ENCODE data around the gene IQSEC3. TPM values are rescaled to one million over a fixed set of nuclear protein-coding genes. Genes with fewer than 3 reads are reported as not detected.

The IQSEC3 gene
- total RNA-seq, 4 donors from 2014 or later, result 1.3 to 4.4 (median 3.3) TPM

DNA sequence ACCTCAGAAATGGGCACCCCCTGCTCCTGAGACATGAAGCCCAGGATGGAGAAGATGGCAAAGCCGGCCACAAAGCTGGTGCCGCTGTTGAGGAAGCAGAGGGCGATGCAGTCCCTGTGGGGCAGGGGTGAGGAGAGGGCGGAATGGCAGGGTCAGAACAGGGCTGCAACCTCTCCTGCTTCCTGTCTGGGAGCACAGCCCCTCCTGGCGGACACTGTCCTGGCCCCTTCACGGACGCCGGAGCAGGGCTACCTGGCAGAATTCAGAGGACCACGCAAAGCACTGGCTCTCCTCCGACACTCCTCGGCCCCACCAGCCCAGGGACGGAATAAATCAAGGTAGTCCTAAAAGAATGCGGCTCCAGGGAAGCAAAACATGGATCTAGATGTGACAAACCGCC lies 159.8 kb downstream of the IQSEC3 start:
- ATAC-seq (ENCODE audit: low FRiP score) (no peak), DNase-seq (ENCODE audit: low spot score) (no peak)
- TF ChIP-seq, protein P1, sequence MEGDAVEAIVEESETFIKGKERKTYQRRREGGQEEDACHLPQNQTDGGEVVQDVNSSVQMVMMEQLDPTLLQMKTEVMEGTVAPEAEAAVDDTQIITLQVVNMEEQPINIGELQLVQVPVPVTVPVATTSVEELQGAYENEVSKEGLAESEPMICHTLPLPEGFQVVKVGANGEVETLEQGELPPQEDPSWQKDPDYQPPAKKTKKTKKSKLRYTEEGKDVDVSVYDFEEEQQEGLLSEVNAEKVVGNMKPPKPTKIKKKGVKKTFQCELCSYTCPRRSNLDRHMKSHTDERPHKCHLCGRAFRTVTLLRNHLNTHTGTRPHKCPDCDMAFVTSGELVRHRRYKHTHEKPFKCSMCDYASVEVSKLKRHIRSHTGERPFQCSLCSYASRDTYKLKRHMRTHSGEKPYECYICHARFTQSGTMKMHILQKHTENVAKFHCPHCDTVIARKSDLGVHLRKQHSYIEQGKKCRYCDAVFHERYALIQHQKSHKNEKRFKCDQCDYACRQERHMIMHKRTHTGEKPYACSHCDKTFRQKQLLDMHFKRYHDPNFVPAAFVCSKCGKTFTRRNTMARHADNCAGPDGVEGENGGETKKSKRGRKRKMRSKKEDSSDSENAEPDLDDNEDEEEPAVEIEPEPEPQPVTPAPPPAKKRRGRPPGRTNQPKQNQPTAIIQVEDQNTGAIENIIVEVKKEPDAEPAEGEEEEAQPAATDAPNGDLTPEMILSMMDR (IDR thresholded peaks at IDR 0.05), result no peak

DNA sequence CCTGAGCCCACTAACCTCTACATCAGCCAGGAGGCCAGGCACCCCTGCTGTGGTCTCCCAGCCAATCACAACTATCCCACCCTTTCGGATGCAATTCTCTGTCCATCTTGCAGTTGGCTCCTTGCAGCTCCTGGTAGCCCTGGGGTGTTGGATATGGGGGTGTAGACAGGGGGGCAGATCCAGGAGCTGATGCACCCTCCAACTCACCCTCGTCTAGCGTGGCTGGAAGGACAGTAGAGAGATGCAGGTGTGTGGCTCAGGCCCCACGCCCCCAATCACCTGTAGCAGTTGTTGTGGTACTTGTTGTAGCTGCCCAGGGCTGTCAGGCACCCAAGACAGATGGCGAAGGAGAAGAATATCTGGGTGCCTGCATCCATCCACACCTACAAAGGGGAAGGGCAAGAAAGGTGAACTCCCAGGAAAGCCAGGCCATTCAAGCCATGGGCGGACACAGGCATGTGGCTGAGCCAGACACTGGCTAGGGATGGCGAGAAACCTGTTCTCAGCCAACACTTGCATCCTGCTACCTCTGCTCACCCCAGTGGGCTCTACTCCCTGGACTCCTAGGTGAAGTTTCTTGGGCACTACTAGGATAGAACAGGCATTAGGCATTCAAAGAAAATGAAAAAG lies 160.8 kb downstream of the IQSEC3 start:
- no peak for ATAC-seq (ENCODE audit: low FRiP score)
- TF ChIP-seq, protein P1 (IDR thresholded peaks at IDR 0.05), result no peak
- DNase-seq (ENCODE audit: low spot score), result no peak

Other genes with a start within 250 kb of the IQSEC3 start
- 1 to 10 TPM in 3 of 4 donors, under 1 TPM in 1; 0.46 to 7.0 (median 2.1) TPM for gene SLC6A12, start 147.4 kb downstream of the IQSEC3 start, total RNA-seq
- under 1 TPM in 2 of 4 donors, not detected in 2; 0.84 to 0.88 TPM for gene SLC6A13, start 196.1 kb downstream of the IQSEC3 start, total RNA-seq